Measurements from ENCODE around the gene PRPF31.
A peak's percentile ranks its signal among the peaks of the same experiment; 100 is the strongest.
"Not testable (repeated sequence)": the region's sequence is repeated elsewhere in the genome, so short reads cannot be mapped to it uniquely, and the experiment has no call there.

The PRPF31 gene

DNA sequence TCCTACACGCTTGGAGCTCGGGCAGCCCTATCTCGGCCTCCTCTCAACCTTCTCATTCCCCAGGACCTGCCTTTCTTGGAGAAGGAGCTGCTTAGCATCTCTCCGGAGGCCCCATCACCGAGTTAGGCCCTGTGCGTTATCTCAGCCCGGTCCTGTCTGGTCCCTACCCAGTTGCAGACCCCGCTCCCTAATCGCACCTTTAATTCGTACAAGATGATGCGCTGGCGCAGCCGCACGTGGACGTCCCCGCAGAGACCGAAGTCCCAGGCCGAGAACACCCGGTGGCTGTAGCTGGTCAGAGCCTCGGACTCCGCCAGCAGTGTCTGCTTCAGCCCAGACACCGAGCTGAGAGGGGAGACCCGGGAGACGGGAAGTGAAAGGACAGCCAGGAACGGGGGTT lies 49.7 kb downstream of the PRPF31 start:
- DNase-seq, result no peak

DNA sequence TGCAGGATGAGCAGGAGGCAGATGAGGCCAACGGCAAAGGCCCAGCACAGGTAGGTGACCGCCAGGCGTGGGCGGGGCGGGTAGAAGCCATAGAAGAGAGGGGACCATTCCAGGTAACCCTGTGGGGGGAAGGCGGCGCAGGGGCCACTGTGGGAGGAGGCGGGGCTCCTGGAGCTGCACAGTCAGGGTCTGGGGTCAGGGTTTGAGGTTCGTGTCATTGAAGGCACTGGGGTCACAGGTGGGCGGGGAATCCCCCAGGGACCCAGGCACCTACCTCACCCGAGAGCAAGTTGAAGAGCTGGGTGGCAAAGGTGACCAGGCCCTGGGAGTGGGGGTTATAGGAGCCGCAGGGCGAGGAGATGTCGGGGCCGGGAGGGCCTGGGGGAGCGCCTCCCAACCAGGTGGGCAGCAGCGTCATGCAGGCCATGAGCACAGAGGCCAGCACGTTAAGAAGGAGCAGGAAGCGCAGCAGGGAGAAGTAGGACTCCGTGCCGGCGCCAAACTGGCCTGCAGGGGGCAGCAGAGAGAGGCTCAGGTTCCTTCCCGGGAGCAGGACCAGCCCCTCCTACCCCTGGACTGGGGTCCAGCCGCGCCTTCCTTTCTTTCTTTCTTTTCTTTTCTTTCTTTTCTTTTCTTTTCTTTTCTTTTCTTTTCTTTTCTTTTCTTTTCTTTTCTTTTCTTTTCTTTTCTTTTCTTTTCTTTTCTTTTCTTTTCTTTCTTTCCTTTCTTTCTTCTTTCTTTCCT lies 52.8 kb downstream of the PRPF31 start:
- DNase-seq, result peak; percentile 100

DNA sequence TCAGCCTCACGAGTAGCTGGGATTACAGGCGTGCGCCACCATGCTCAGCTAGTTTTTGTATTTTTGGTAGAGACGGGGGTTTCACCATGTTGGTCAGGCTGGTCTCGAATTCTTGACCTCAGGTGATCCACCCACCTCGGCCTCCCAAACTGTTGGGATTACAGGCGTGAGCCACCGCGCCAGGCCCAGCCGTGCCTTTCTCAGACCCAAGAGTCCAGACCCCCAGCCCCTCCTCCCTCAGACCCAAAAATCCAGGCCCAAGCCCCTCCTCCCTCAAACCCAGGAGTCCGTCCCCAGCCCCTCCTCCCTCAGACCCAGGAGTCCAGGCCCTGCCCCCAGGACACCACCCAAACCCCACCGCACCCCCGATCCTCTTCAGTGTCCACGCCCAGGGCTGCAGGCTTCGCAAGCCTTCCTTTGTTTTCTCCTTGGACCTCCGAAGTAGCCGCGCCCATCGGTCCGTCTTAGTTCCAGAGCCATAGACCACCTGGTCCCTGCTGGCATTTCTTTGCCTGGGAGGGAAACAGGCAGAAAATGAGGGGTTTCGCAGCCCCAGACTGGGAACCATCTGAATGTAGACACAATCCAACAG lies 53.7 kb downstream of the PRPF31 start:
- DNase-seq, result no peak

DNA sequence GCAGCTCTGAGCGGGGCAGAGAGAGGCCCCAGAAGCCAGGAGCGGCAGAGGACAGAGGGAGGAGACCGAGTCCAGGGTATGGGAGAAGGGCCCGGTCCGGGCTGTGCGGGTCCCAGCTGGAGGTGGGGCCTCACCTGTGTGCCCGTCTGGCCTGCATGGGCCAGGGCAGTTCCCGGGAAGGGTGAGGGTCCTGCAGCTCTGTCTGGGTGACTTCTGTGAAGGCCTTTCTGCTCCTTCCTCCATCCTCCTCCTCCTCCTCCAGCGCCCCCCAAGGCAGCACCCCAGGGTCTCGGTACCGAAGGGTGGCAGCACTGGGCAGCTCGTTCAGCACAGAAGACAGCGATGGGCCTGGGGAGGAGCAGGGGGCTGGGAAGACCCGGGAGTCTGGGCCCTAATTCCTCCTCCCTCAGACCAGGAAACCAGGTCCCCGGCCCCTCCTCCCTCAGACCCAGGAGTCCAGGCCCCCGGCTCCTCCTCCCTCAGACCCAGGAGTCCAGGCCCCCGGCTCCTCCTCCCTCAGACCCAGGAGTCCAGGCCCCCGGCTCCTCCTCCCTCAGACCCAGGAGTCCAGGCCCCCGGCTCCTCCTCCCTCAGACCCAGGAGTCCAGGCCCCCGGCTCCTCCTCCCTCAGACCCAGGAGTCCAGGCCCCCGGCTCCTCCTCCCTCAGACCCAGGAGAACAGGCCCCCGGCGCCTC lies 56.3 kb downstream of the PRPF31 start:
- DNase-seq, result not testable (repeated sequence)

DNA sequence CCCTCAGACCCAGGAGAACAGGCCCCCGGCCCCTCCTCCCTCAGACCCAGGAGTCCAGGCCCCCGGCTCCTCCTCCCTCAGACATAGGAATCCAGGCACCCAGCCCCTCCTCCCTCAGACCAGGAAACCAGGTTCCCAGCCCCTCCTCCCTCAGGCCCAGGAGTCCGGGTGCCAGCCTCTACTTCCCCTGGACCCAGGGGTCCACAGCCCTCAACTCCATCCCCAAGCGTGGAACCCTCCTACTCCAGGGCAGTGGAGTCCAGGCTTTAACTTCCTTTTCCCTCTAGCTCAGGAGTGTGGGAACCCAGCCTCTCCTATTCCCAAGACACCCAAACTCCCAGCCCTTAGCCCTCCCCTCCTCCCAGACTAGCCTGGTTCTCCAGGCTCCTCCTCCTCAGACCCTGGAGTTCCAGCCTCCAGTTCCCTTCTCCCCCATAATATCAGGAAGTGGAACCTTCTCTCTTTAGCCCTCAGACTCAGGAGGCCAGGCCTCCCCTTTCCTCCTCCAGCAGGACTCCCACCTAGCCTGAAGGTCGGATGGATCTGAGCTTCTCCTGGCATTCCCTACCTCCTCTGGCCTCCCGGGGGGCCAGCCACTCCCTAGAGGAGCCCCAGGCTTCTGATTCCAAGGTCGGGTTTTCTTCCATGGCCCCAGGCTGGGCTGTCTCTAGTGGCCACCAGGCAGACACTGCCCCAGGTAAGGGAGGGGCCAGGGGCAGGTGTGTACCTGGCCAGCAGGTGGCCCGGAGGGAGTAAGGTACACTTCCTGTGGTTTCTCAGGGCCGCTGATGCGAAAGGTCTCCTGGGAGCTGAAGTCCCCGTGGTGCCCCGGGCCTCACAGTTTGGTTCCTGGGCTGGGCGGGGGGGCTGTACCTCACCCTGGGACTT lies 57.2 kb downstream of the PRPF31 start, which contains the start of gene TMC4:
Gene TMC4, minus strand, starts transcription at position 690 of the 888 bp plus-strand sequence. Its CDS starts 43 bp downstream, at position 647.
- DNase-seq, result no peak

DNA sequence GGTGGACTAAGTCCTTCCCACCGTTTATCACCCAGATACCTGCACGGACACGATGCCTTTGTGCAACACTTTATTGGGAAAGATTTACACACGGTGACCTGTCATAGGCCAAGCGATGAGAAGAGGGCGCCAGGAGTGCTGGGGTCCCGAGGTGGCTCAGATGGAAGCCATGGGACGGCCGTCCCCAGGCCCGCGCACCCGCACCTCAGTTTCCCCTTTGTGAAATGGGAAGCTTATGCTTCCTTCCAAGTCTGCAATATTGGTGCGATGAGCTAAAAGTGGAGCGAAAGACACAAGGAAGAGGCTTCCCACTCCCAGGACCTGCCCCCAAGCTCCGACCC lies 57.8 kb downstream of the PRPF31 start:
- DNase-seq, result no peak

DNA sequence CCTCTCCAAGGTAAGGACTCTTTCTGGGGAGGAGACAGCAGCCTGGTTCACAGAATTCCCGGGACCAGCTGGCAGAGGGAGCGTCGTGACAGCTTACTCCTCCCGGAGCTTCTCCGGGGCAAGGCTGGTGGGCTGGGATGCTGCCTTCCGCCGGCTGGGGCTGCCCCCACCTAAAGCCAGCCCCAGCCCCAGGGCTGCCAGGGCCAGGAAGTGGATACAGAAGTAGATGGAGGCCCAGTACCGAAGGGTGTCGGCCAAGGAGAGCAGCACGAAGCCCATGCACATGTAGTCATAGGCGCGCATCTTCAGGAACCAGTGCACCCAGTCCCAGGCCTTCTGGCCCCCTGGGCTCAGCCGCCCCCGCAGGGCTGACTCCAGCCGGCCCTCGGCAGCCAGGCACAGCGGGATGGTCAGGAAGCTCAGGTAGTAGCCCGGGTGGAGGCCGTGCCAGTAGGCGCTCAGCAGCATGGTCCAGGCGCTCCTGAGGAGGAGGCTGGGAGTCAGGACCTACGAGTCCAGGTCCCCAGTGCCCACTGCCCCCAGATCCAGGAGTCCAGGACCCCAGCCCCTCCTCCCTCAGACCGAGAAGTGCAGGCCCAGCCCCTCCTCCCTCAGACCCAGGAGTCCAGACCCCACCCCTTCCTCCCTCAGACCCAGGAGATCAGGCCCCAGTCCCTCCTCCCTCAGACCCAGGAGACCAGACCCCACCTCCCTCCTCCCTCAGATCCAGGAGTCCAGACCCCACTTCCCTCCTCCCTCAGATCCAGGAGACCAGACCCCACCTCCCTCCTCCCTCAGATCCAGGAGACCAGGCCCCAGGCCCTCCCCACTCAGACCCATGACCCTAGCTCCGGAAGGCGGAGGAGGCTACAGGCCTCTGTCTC lies 58.6 kb downstream of the PRPF31 start:
- no peak for DNase-seq

DNA sequence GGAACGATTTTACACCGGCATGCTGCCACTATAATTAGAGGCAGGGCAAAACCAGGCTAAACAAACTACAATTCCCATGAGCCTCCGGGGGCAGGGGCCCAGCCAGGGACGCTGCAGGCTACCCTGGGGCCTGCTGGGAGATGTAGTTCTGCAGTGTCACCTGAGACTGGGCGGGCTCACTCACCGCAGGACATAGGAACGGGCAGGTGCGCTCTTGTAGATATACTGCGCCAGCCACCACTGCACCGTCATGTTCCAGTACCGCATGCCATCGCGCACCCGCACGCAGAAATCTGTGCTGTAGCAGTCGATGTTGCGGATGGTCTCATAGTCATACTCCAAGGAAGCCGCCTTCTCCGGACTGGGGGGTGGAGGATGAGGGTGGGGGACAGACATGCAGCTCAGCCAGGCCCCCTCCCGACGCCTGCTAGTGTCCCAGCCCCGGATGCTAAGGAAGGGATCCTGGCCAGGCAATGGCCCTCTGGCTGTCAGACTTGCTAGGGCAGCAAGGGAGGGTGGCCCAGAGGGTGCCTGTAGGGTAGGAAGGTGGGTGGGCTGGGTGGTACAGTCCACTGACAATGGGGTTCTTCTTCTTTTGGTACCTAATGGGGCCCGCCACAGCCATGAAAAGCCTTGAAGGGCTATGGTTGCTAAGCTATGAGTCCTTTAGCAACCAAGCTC lies 63.2 kb downstream of the PRPF31 start:
- peak; percentile 63 for DNase-seq

DNA sequence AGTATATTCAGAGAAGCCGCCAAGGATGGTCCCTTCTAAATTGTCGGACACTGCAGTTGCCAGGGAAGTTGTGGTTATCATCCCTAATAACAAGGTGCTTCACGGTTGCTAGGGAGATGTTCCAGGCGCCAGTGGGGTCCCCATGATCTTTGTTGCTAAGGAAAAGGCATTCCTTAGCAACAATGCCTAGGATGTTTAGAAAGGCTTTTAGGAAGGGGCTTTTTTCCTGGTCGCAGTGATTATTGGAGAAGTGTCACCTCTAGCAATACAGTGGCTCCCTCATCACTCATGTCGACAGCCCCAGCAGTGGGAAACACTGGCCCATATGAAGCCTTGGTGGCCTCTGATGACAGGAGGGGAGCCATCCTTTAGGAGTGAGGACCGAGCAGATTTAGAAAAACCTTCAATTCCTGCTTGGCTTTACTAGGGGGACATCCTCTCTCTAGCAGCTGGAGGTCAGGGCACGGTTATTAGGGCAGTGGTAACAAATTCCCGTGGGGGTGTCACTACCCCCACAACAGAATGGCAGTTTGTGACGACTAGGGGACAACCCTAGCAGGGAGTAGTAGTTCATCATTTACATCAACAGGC lies 63.8 kb downstream of the PRPF31 start:
- no peak for DNase-seq

DNA sequence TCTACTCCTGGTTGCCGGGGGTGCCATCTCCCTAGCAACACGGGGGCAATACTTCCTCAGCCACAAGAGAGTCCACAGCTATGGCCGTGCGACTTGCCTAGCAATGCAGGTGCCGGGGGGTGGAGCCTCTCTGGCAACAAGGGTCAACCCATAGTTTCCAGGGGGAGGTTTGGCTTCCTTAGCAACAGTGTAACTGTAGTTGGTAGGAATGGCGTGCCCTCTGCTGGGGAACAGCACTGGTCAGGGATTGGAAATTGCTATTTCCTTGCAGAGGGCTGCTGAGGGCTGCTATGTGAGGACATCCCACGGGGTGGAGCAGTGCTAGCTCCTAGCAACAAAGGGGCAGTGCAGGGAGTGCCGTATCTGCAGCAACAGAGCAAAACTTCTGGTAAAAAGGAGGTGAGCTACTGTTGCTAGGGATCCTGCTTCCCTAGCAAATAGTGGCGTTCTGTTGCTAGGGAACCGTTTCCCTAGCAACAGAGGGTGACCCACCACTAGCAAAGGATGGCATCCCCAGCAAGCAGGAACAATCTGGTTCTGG lies 64.4 kb downstream of the PRPF31 start:
- no peak for DNase-seq

DNA sequence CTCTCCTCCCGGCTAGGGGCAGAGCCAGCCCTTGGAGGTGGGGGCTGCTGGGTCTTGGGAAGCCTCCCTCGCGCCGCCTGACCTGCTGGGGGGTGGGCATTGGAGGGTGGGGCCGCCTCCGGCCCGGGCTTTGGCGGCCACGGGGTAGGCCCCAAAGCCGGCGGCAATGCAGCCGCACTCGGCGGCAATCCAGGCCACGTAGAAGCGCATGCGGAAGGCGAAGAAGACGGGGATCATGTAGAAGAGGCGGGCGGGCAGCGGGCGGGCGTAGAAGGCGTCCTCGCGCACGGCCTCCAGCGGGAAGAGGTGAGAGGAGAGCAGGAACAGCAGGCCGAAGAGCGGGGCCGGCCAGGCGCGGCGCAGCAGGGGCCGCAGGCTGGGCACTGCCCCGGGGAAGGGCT lies 65.1 kb downstream of the PRPF31 start:
- DNase-seq, result no peak
